Mucosa of rectum (tissue), 2 donors: ENCODE results near the gene LITAFD.
"Not testable (repeated sequence)": the region's sequence is repeated elsewhere in the genome, so short reads cannot be mapped to it uniquely, and the experiment has no call there.

ENCODE experiments used
- H3K27ac ChIP-seq, 2 donors: one replicate each; pipeline ENCODE4 v1.7.0; 2013; ENCODE audit warnings: inconsistent platforms in 2 of 2, low read depth in 2 of 2, low read length in 2 of 2
- H3K27me3 ChIP-seq, 2 donors: one replicate each; pipeline ENCODE4 v1.7.0; 2013; ENCODE audit warnings: low read length in 2 of 2; ENCODE audit not compliant: control insufficient read depth in 2 of 2, insufficient read depth in 2 of 2
- H3K36me3 ChIP-seq, 2 donors: one replicate each; pipeline ENCODE4 v1.7.0; 2013; ENCODE audit warnings: low read length in 2 of 2; ENCODE audit not compliant: control insufficient read depth in 2 of 2, insufficient read depth in 2 of 2
- H3K4me1 ChIP-seq, 2 donors: one replicate each; pipeline ENCODE4 v1.7.0; 2013; ENCODE audit warnings: low read length in 2 of 2, mild to moderate bottlenecking in 1 of 2; ENCODE audit not compliant: control insufficient read depth in 2 of 2, insufficient read depth in 2 of 2
- H3K4me3 ChIP-seq, 2 donors: one replicate each; pipeline ENCODE4 v1.7.0; 2013; ENCODE audit warnings: low read length in 2 of 2
- H3K9ac ChIP-seq, 2 donors: one replicate each; pipeline ENCODE4 v1.7.0; 2013; ENCODE audit warnings: low read length in 2 of 2, low read depth in 1 of 2, mild to moderate bottlenecking in 1 of 2
- H3K9me3 ChIP-seq, 2 donors: one replicate each; pipeline ENCODE4 v1.7.0; 2013; ENCODE audit warnings: low read length in 2 of 2; ENCODE audit not compliant: control insufficient read depth in 2 of 2
- donor health status: healthy.
- donor health status: Normal muscosa, but diverticular disease.

The LITAFD gene

DNA sequence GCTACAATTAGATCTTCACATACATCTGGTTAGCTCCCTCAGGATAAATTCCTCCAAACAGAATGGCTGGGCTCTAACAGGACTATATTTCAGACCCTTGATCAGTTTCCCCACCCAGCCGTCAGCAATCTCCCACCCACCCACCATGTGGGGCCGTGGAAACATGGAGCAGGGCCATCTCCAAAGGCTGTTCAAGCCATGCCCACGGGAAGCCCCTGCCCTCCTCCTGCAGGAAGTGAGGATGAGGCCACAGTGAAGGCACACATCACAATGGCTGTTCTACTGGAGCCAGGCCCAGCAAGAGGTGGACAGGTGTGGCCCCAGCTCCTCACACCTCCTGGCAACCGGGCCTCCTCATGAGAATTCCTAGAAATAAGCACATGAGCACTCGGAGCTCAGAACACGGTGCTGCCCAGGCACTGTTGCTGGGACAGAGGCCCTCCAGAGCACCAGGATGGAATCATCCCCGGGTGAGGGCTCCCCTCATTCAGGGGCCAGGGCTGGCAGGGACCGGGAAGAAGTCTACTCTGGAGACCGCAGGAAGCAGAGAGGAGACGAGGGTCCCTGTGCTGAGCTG is at the start of gene LITAFD:
Gene LITAFD, plus strand, starts transcription at position 311 of the 577 bp plus-strand sequence. CDS start 2,005 bp downstream, outside the sequence.
- Histone ChIP-seq H3K9me3 (no peaks in the 10 kb centered on the region), H3K36me3 (no peaks in the 10 kb centered on the region), H3K9ac (no peak within 1 kb of the TSS), H3K27me3 (no peaks in the 10 kb centered on the region), H3K4me3 (no peak within 1 kb of the TSS), H3K27ac (no peak within 1 kb of the TSS), H3K4me1 (peaks cover 22 to 24% of the 10 kb centered on the region in 2 donors)

DNA sequence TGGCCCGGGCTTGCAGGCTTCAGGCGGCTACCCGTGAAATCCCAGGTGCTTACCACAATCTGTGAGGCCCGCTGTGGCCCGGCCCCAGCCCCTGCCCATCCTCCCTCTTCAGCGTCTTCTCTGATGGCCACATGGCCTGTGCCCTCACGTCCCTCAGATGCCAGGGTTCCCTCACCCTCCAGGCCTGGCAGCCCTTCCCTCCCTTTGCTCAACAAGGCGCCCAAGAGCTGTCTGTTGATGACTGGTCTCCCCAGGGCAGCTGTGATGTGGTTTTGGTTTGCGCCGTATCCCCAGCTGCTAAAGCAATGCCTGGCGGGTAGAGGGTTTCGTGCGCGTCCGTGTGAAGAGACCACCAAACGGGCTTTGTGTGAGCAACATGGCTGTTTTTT is 49.4 kb upstream of the LITAFD start:
- Histone ChIP-seq H3K4me1 (no peaks in the 10 kb centered on the region), H3K9me3 (no peaks in the 10 kb centered on the region), H3K9ac (no peak overlapping the region), H3K36me3 (peaks cover 33 to 34% of the 10 kb centered on the region in 2 donors), H3K27ac (no peak overlapping the region), H3K27me3 (no peaks in the 10 kb centered on the region), H3K4me3 (no peak overlapping the region)

- not testable (repeated sequence) for H3K4me1 ChIP-seq, H3K27ac ChIP-seq, H3K27me3 ChIP-seq, H3K4me3 ChIP-seq, H3K36me3 ChIP-seq, H3K9ac ChIP-seq, H3K9me3 ChIP-seq
Observed at GRCh38 chr16:8836797-8837196, 45.4 kb upstream of the LITAFD start.

- not testable (repeated sequence) for H3K9me3 ChIP-seq, H3K36me3 ChIP-seq, H3K27me3 ChIP-seq, H3K27ac ChIP-seq, H3K4me1 ChIP-seq, H3K4me3 ChIP-seq, H3K9ac ChIP-seq
Observed at GRCh38 chr16:8837594-8837993, 44.6 kb upstream of the LITAFD start.

DNA sequence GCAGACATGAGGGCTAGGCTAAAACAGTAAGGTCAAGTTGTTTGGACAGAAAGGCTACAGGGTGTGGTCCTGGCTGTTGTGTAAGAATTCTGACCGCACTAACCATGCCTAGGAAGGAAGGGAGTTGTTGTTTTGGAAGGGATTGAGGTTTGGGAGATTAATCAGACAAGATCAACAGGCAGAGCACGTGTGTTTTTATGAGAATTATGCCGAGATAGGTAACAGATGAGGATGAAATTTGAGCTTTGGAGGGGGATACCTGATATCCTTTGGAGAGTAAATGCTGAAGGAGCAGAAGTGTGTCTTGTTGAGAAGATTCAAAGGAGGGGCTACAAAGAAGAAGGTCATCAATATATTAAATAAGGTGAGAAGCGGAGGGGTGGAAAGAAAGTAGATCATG is 40.1 kb upstream of the LITAFD start:
- H3K9me3 ChIP-seq = not testable (repeated sequence)

DNA sequence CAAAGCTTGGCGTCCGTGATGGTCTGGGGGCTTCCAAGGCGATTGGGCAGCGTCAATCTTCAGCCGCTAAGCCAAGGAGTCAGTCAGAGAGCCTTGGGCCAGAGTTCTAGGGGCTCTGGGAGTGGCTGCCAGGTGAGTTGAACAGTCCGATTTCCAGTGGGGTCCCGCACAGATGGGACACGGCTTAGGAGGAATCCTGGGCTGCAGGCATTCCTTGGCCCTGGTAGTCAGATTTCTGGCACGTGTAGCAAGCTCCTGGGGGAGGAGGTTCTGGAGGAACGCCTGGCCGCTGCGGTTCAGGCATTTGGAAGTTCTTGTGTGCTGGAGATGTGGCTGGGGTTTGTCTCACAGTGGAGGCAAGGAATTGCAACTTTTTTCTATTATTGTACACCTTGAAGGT is 38.9 kb upstream of the LITAFD start:
- not testable (repeated sequence) for H3K27ac ChIP-seq, H3K27me3 ChIP-seq, H3K4me3 ChIP-seq, H3K9ac ChIP-seq, H3K4me1 ChIP-seq, H3K9me3 ChIP-seq
- peaks cover 8 to 13% of the 10 kb centered on the region in 2 donors for H3K36me3 ChIP-seq

More for the DNA sequence above, 40.1 kb upstream of the LITAFD start:
- not testable (repeated sequence) for H3K27ac ChIP-seq, H3K36me3 ChIP-seq, H3K4me3 ChIP-seq, H3K9ac ChIP-seq, H3K27me3 ChIP-seq, H3K4me1 ChIP-seq

GRCh38 chr16:8845699-8846298 is 36.4 kb upstream of the LITAFD start:
- Histone ChIP-seq H3K27me3 (no peaks in the 10 kb centered on the region), H3K27ac (no peak overlapping the region), H3K4me1 (no peaks in the 10 kb centered on the region), H3K9me3 (no peaks in the 10 kb centered on the region), H3K9ac (no peak overlapping the region), H3K36me3 (peaks cover 18 to 37% of the 10 kb centered on the region in 2 donors), H3K4me3 (no peak overlapping the region)

DNA sequence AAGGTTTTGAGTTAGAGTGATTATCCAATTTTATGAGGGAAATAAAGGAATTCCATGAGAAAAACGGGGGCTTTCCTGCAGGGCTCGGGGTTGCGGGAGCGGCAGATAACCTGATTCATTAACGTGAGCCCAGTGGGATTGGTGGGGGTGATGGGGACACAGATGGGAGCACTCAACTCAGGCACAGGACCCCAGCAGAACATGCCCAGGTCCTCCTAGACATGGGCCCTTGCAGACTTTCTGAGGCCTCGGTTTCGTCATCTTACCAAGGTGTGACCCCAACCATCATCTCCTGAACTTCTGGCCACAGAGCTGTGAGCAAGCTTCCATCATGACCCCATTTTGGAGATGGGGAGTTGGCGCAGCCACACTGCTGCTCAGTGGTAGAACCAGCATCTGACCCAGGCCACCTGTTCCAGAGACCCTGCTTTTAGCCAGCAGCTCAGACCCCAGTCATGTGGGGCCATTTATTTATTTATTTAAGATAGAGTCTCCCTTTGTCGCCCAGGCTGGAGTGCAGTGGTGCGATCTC is 35.7 kb upstream of the LITAFD start:
- Histone ChIP-seq H3K4me1 (no peaks in the 10 kb centered on the region), H3K9me3 (no peaks in the 10 kb centered on the region), H3K27ac (no peak overlapping the region), H3K9ac (no peak overlapping the region), H3K4me3 (no peak overlapping the region), H3K36me3 (peaks cover 18 to 40% of the 10 kb centered on the region in 2 donors), H3K27me3 (no peaks in the 10 kb centered on the region)

- Histone ChIP-seq H3K27me3 (no peaks in the 10 kb centered on the region), H3K27ac (no peak overlapping the region), H3K36me3 (peaks cover 18 to 42% of the 10 kb centered on the region in 2 donors)
Observed at GRCh38 chr16:8847145-8847544, 35.0 kb upstream of the LITAFD start.

DNA sequence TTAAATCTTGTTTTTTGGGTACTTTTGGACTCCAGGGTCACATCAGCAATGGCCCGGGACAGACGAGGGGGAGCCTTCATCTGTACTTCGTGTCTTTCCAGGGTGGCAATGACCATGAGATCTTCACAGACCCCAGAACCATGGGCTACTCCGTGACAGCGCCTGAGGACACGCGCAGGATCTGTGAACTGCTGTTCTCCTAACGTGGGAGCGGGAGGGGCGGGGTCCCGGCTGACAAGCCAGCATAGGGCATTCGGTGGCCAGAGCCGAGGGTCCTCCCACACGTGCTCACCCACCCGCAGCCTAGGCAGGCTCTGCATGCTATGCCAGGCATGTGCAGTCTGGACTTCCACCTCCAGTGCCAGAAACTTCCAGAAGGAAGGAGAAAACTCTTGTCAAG is 34.5 kb upstream of the LITAFD start:
- no peak overlapping the region for H3K9ac ChIP-seq
- H3K4me1 ChIP-seq = no peaks in the 10 kb centered on the region
- no peaks in the 10 kb centered on the region for H3K27me3 ChIP-seq
- no peak overlapping the region for H3K27ac ChIP-seq
- H3K9me3 ChIP-seq = no peaks in the 10 kb centered on the region
- no peak overlapping the region for H3K4me3 ChIP-seq
- H3K36me3 ChIP-seq = peaks cover 18 to 46% of the 10 kb centered on the region in 2 donors

More at GRCh38 chr16:8847145-8847544, 35.0 kb upstream of the LITAFD start:
- H3K4me3 ChIP-seq = no peak overlapping the region
- no peak overlapping the region for H3K9ac ChIP-seq
- H3K9me3 ChIP-seq = no peaks in the 10 kb centered on the region
- H3K4me1 ChIP-seq = no peaks in the 10 kb centered on the region
